K562 (cell line): ENCODE results near the gene TXK. TPM values are rescaled to one million over a fixed set of nuclear protein-coding genes. Genes with fewer than 3 reads are reported as not detected.

ENCODE experiments used
- ATAC-seq: fragments of 200-7000 bp; cut with Tn5 transposase; 3 replicates; pipeline ENCODE4 v1.9.1; 2020; ENCODE audit warnings: moderate library complexity
- Bru-seq: library from RNA; stranded (reverse); fragments of 400-500 nt; gene quantifications from one replicate; lab custom pipeline; 2021; lab: Mats Ljungman, UMichigan
- BruChase-seq, 2 experiments: library from RNA; stranded (reverse); fragments of 400-500 nt; gene quantifications; one replicate each; lab custom pipeline; 2021; lab: Mats Ljungman, UMichigan
- BruUV-seq: library from RNA; stranded (reverse); fragments of 400-500 nt; replicated peaks from 2 replicates; lab custom pipeline; 2021; lab: Mats Ljungman, UMichigan
- CTCF ChIA-PET: fragments of 300-600 bp; formaldehyde crosslinking; extraction: SDS; loops from one replicate; lab custom pipeline; 2021; ENCODE audit warnings: low intra/inter-chr PET ratio; lab: Yijun Ruan, JAX
- POLR2A ChIA-PET: fragments of 300-600, 350-650 bp; sonication (Branson Sonifier 250); formaldehyde crosslinking; extraction: SDS; loops from one replicate; lab custom pipeline; 2021; ENCODE audit warnings: antibody characterized with exemption, inconsistent platforms; lab: Yijun Ruan, JAX
- DNase-seq, 4 experiments: peaks; one replicate each; pipeline versions ENCODE4 v3.0.0 to v3.0.0-alpha.2; 2011 to 2018; ENCODE audit warnings: low spot score in 3 of 4, mixed read lengths in 3 of 4; ENCODE audit errors: extremely low read depth in 1 of 4
- FAIRE-seq: peaks from 2 replicates; lab custom pipeline; 2011; peaks lifted over from hg19 to GRCh38; lab: Jason Lieb, UNC
- H2AFZ ChIP-seq: 2 replicates; pipeline ENCODE4 v1.6.0; 2011; ENCODE audit warnings: low read depth, low read length, control low read depth, inconsistent platforms
- H3K27ac ChIP-seq: fragments of 200-600 bp; 3 replicates; pipeline ENCODE4 v1.8.0; 2011; ENCODE audit warnings: low read depth, mild to moderate bottlenecking, control low read depth, inconsistent platforms, low read length, moderate library complexity, mixed read lengths; ENCODE audit errors: extremely low read depth
- H3K27me3 ChIP-seq, 2 experiments: fragments of 300-600 bp in 1 of 2; 2 replicates in 1 of 2; 3 replicates in 1 of 2; pipeline versions ENCODE4 v1.6.0 to v1.8.0; 2011; ENCODE audit warnings: inconsistent platforms in 2 of 2, low read length in 2 of 2, mild to moderate bottlenecking in 1 of 2, mixed read lengths in 1 of 2, moderate library complexity in 1 of 2; ENCODE audit not compliant: control insufficient read depth in 2 of 2, insufficient read depth in 2 of 2
- H3K36me3 ChIP-seq: fragments of 300-600 bp; 3 replicates; pipeline ENCODE4 v1.8.0; 2011; ENCODE audit warnings: mild to moderate bottlenecking, low read length, inconsistent platforms; ENCODE audit not compliant: control insufficient read depth, insufficient read depth
- H3K4me1 ChIP-seq, 2 experiments: fragments of 200-600 bp in 1 of 2; replicated peaks in 1 of 2; 2 replicates in 1 of 2; 3 replicates in 1 of 2; pipeline versions ENCODE4 v1.5.1 to v1.8.0; 2011; ENCODE audit warnings: inconsistent platforms in 2 of 2, low read length in 2 of 2, mild to moderate bottlenecking in 1 of 2, mixed read lengths in 1 of 2, moderate library complexity in 1 of 2; ENCODE audit not compliant: control insufficient read depth in 2 of 2, insufficient read depth in 2 of 2
- H3K4me2 ChIP-seq: 2 replicates; pipeline ENCODE4 v1.6.1; 2011; ENCODE audit warnings: low read length, control low read depth, inconsistent platforms, mixed read lengths; ENCODE audit not compliant: insufficient read depth
- H3K4me3 ChIP-seq: fragments of 200-600 bp; sonication (generic), shearing (Covaris generic); 2 replicates; pipeline ENCODE4 v1.5.1; 2016; ENCODE audit warnings: control low read depth, inconsistent platforms
- H3K79me2 ChIP-seq: fragments of 200-600 bp; 3 replicates; pipeline ENCODE4 v1.8.0; 2011; ENCODE audit warnings: low read length, inconsistent platforms; ENCODE audit not compliant: control insufficient read depth, insufficient read depth
- H3K9ac ChIP-seq, 2 experiments: 2 replicates each; pipeline versions ENCODE4 v1.6.0 to v1.6.1; 2011; ENCODE audit warnings: low read depth in 2 of 2, low read length in 2 of 2, control low read depth in 1 of 2, inconsistent platforms in 1 of 2, mild to moderate bottlenecking in 1 of 2, mixed read lengths in 1 of 2; ENCODE audit not compliant: insufficient read depth in 1 of 2
- H3K9me1 ChIP-seq: one replicate; pipeline ENCODE4 v1.6.0; 2011; ENCODE audit warnings: inconsistent platforms, mild to moderate bottlenecking, low read length, moderate library complexity; ENCODE audit not compliant: control insufficient read depth, insufficient read depth
- H3K9me3 ChIP-seq: replicated peaks from 2 replicates; pipeline ENCODE4 v1.5.1; 2011; ENCODE audit warnings: low read depth, low read length, inconsistent platforms; ENCODE audit not compliant: control insufficient read depth, insufficient read depth
- H4K20me1 ChIP-seq: replicated peaks from 2 replicates; pipeline ENCODE4 v1.6.1; 2011; ENCODE audit warnings: low read length, inconsistent platforms, mixed read lengths; ENCODE audit not compliant: control insufficient read depth, insufficient read depth
- FOXK2 ChIP-seq, 2 experiments: fragments of 450-650 bp; IDR thresholded peaks in 1 of 2; conservative IDR thresholded peaks in 1 of 2; 2 replicates each; pipeline ENCODE4 v1.6.1; 2016; ENCODE audit warnings: low read depth in 2 of 2, mild to moderate bottlenecking in 1 of 2
- KAT8 ChIP-seq: fragments of 450-650 bp; IDR thresholded peaks from 2 replicates; pipeline ENCODE4 v1.6.1; 2016; ENCODE audit warnings: low read depth, mild to moderate bottlenecking
- MYC ChIP-seq, 2 experiments: fragments of 250-450 bp in 1 of 2; sonication (Bioruptor Pico) in 1 of 2; IDR thresholded peaks; 2 replicates each; pipeline versions ENCODE4 v1.5.1 to v1.6.1; 2012 to 2021; ENCODE audit warnings: low read depth in 2 of 2, borderline replicate concordance in 1 of 2, improper control_type of control experiment in 1 of 2, low read length in 1 of 2, mild to moderate bottlenecking in 1 of 2, moderate library complexity in 1 of 2
- NEUROD1 ChIP-seq: fragments of 150-350 bp; IDR thresholded peaks from 2 replicates; pipeline ENCODE4 v1.6.1; 2014; ENCODE audit warnings: borderline replicate concordance, low read length, low read depth; ENCODE audit not compliant: partially characterized antibody
- U2AF1 ChIP-seq: fragments of 200-400 bp; formaldehyde crosslinking; optimal IDR thresholded peaks from 2 replicates; pipeline ENCODE3; 2017; ENCODE audit warnings: mild to moderate bottlenecking, low read depth, low read length, moderate library complexity
- ZNF644 ChIP-seq: fragments of 200-800 bp; sonication (Bioruptor generic); IDR thresholded peaks from 2 replicates; pipeline ENCODE4 v1.6.1; 2016; ENCODE audit warnings: low read depth, missing genetic modification characterization, missing compliant biosample characterization
- ZNF75A ChIP-seq: fragments of 450-650 bp; formaldehyde crosslinking; IDR thresholded peaks from 2 replicates; pipeline ENCODE4 v1.4.0; 2020; ENCODE audit warnings: mild to moderate bottlenecking
- WGBS: fragments of 100-300 bp; shearing (Covaris generic); methylation state at CpG from one replicate; pipeline ENCODE4 v1.1.6; 2016; ENCODE audit warnings: low coverage, mixed read lengths; ENCODE audit not compliant: insufficient coverage; ENCODE audit errors: missing lambda C conversion rate; 5-methylcytosine and 5-hydroxymethylcytosine counted together
- in situ Hi-C: fragments of 300-500 bp; cut with MboI; formaldehyde crosslinking; loops from 4 replicates; pipeline ENCODE4 v1.15.0; 2018; ENCODE audit warnings: inconsistent platforms, mixed read lengths
- intact Hi-C: fragments of 100-400 bp; cut with micrococcal nuclease; formaldehyde crosslinking; loops from 2 replicates; pipeline ENCODE4 v1.14.2; 2022
- long read RNA-seq, 3 experiments: library from polyadenylated mRNA in 2 of 3; library from RNA in 1 of 3; unstranded in 2 of 3; stranded (forward) in 1 of 3; transcript quantifications; one replicate each; pipeline ENCODE4 v2.0.0, GENCODE V29; 2019 to 2022
- polyA minus RNA-seq, 3 experiments: library from RNA; depleted of rRNA, polyadenylated mRNA; stranded (reverse); fragments of >200 nt; gene quantifications; 2 replicates each; pipeline ENCODE4 v1.2.3, GENCODE V29; 2011
- polyA plus RNA-seq, 8 experiments: library from polyadenylated mRNA; depleted of rRNA in 4 of 8; stranded (reverse) in 5 of 8; unstranded in 3 of 8; fragments of >200 nt; fragmentation: Nextera tagmentation in 2 of 8; fragmentation: Illumina TruSeq in 1 of 8; extraction: Ambion mirVana in 2 of 8; extraction: Trizol in 1 of 8; gene quantifications; 2 replicates each; pipeline versions ENCODE4 v1.2.1 to v1.2.3, GENCODE V29; 2011 to 2014; ENCODE audit warnings: inconsistent platforms in 1 of 8, missing spikeins in 1 of 8
- total RNA-seq, 7 experiments: library from RNA; depleted of rRNA in 6 of 7; stranded (reverse); fragments of >200 nt in 6 of 7; fragmentation: Illumina TruSeq in 2 of 7; extraction: Trizol in 2 of 7; gene quantifications; 2 replicates each; pipeline versions ENCODE4 v1.2.1 to v1.2.3, GENCODE V29; 2011 to 2021; ENCODE audit warnings: low replicate concordance in 1 of 7
- TF ChIP-seq, protein P1 (sequence below): conservative IDR thresholded peaks from 2 replicates; pipeline ENCODE4 v1.6.1; 2011; ENCODE audit warnings: low read depth, mild to moderate bottlenecking, low read length; ENCODE audit not compliant: control insufficient read depth

The TXK gene
- total RNA-seq (2011; cell fraction: chromatin; rRNA removed; ENCODE audit: low replicate concordance), result 1.1 TPM in 2 replicates
- 0.17 TPM in 1 of 2 replicates, not detected in the other for total RNA-seq (2011; cell fraction: nucleolus; rRNA removed)
- total RNA-seq (2011; cell fraction: nucleoplasm; rRNA removed), result 0.95 and 1.5 TPM in 2 replicates
- total RNA-seq (2014; rRNA removed) (0.61 TPM in 1 of 2 replicates, not detected in the other), total RNA-seq (2014; rRNA removed; fragmentation: Illumina TruSeq; extraction: Trizol) (0.36 and 0.64 TPM in 2 replicates), total RNA-seq (2015; rRNA removed; fragmentation: Illumina TruSeq; extraction: Trizol) (1.1 TPM in 2 replicates), total RNA-seq (2021) (0.40 and 0.67 TPM in 2 replicates), polyA plus RNA-seq (2011; rRNA removed) (0.25 and 0.60 TPM in 2 replicates), polyA plus RNA-seq (2014; fragmentation: Illumina TruSeq; extraction: Trizol) (0.66 and 0.91 TPM in 2 replicates), polyA plus RNA-seq (2014; fragmentation: Nextera tagmentation; extraction: Ambion mirVana) (under 1 TPM; 0.24 to 0.51 TPM), polyA plus RNA-seq (2014; rRNA removed) (0.16 and 0.77 TPM in 2 replicates), polyA minus RNA-seq (2011; rRNA and poly(A)+ RNA removed) (0.28 and 1.1 TPM in 2 replicates), Bru-seq, nascent RNA (percentile 44 among the genes with signal in this experiment), BruChase-seq, experiment 1, labeled RNA remaining after a 2-hour chase (percentile 60 among the genes with signal in this experiment), BruChase-seq, experiment 2, labeled RNA remaining after a 6-hour chase (percentile 60 among the genes with signal in this experiment)
- 0.04 and 0.31 TPM in 2 replicates for polyA plus RNA-seq (2011; cell fraction: cytosol; rRNA removed)
- 0.90 and 2.1 TPM in 2 replicates for polyA plus RNA-seq (2011; cell fraction: nucleus; rRNA removed)
- polyA plus RNA-seq (2012), result 0.51 and 1.6 TPM in 2 replicates
- 1.7 TPM in 1 of 2 replicates, not detected in the other for polyA minus RNA-seq (2011; cell fraction: cytosol; rRNA and poly(A)+ RNA removed)
- 0.27 and 1.2 TPM in 2 replicates for polyA minus RNA-seq (2011; cell fraction: nucleus; rRNA and poly(A)+ RNA removed)
- long read RNA-seq, experiment 1, result 0 reads
- long read RNA-seq, experiment 2, partial matches to known transcripts, result 0 of 2 reads
- long read RNA-seq, experiment 2, other reads (novel, unspliced or antisense), result 2 of 2 reads
- long read RNA-seq, experiment 3, result 0 reads

- no peaks in the 10 kb centered on the region for H3K79me2 ChIP-seq
- ATAC-seq (no peak), DNase-seq (no peak), FAIRE-seq (no peak)
- H4K20me1 ChIP-seq, result no peaks in the 10 kb centered on the region
- H3K9me1 ChIP-seq, result no peaks in the 10 kb centered on the region
- H3K4me1 ChIP-seq, result peaks cover 6 to 16% of the 10 kb centered on the region in 2 experiments; a peak in 4 of 5 replicates
- no peak within 1 kb of the TSS for H2AFZ ChIP-seq
- H3K9ac ChIP-seq, result no peak within 1 kb of the TSS
- in situ Hi-C loops, result no loop called here
- ChIA-PET CTCF (no interaction called here), POLR2A (interaction anchor here (0.6 kb wide), 2 partner anchors 93 to 208 kb away, joined by 3 read pairs; no protein-coding TSS in a partner anchor)
- peaks cover 43% of the 10 kb centered on the region for H3K36me3 ChIP-seq
- intact Hi-C loops, result no loop called here
- BruUV-seq, result no TSS peak
- no peak within 1 kb of the TSS for H3K4me2 ChIP-seq
- no peak within 1 kb of the TSS for H3K27ac ChIP-seq
- no peaks in the 10 kb centered on the region for H3K27me3 ChIP-seq
- WGBS, result 89% methylated on average over 5 of the region's 5 CpGs
- no peak within 1 kb of the TSS for H3K4me3 ChIP-seq
- TF ChIP-seq KAT8, result no peak
- TF ChIP-seq U2AF1, result no peak
- no peak for TF ChIP-seq ZNF75A
- TF ChIP-seq NEUROD1, result no peak
- no peak for TF ChIP-seq MYC (IDR thresholded peaks at IDR 0.05; ENCODE audit: low read depth, low read length)
- TF ChIP-seq MYC (CRISPR knock-in tag; IDR thresholded peaks at IDR 0.05; ENCODE audit: borderline replicate concordance, low read depth), result no peak
- TF ChIP-seq, protein P1, sequence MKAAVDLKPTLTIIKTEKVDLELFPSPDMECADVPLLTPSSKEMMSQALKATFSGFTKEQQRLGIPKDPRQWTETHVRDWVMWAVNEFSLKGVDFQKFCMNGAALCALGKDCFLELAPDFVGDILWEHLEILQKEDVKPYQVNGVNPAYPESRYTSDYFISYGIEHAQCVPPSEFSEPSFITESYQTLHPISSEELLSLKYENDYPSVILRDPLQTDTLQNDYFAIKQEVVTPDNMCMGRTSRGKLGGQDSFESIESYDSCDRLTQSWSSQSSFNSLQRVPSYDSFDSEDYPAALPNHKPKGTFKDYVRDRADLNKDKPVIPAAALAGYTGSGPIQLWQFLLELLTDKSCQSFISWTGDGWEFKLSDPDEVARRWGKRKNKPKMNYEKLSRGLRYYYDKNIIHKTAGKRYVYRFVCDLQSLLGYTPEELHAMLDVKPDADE, result no peak
- no peak for TF ChIP-seq ZNF644
- TF ChIP-seq FOXK2 (conservative IDR thresholded peaks at IDR 0.05 in 1 of 2, IDR thresholded peaks at IDR 0.05 in 1 of 2; ENCODE audit: low read depth in 2 of 2), result no peak
- TF ChIP-seq, all 486 proteins: peak for 0
- no peaks in the 10 kb centered on the region for H3K9me3 ChIP-seq
Observed at GRCh38 chr4:48134081-48134480, at the start of gene TXK. Gene TXK, minus strand, starts transcription at chr4:48134250. Its CDS starts 80 bp downstream, at chr4:48134170.
